Endothelial cell of umbilical vein (primary cell): ENCODE measurements around the gene TREM2. TPM values are rescaled to one million over a fixed set of nuclear protein-coding genes. Genes with fewer than 3 reads are reported as not detected.

Experiments
- Bru-seq: library from RNA; stranded (reverse); fragments of 400-500 nt; gene quantifications from one replicate; lab custom pipeline; 2021; lab: Mats Ljungman, UMichigan
- BruChase-seq, 2 experiments: library from RNA; stranded (reverse); fragments of 400-500 nt; gene quantifications; one replicate each; lab custom pipeline; 2021; lab: Mats Ljungman, UMichigan
- BruUV-seq: library from RNA; stranded (reverse); fragments of 400-500 nt; replicated peaks from 2 replicates; lab custom pipeline; 2021; lab: Mats Ljungman, UMichigan
- CTCF ChIA-PET: fragments of 300-600, 350-600 bp; sonication (Branson Sonifier 250); formaldehyde crosslinking; loops from one replicate; lab custom pipeline; 2021; ENCODE audit warnings: antibody characterized with exemption, inconsistent platforms; lab: Charles Lee
- POLR2A ChIA-PET: fragments of 300-600, 350-600 bp; sonication (Branson Sonifier 250); formaldehyde crosslinking; loops from one replicate; lab custom pipeline; 2021; ENCODE audit warnings: antibody characterized with exemption, inconsistent platforms; lab: Charles Lee
- DNase-seq: peaks from one replicate; pipeline ENCODE4 v3.0.0-alpha.2; 2011; ENCODE audit warnings: low read depth, low spot score
- FAIRE-seq: peaks from 2 replicates; lab custom pipeline; 2011; peaks lifted over from hg19 to GRCh38; lab: Jason Lieb, UNC
- H2AFZ ChIP-seq: 2 replicates; pipeline ENCODE4 v1.6.0; 2012; ENCODE audit warnings: low read depth, low read length, control low read depth, inconsistent platforms
- H3K27ac ChIP-seq: 2 replicates; pipeline ENCODE4 v1.5.1; 2011; ENCODE audit warnings: low read depth, mild to moderate bottlenecking, control low read depth, low read length, moderate library complexity; ENCODE audit not compliant: insufficient read depth
- H3K27me3 ChIP-seq, 2 experiments: 2 replicates each; pipeline versions ENCODE4 v1.6.0 to v1.6.1; 2011; ENCODE audit warnings: low read length in 2 of 2, mixed read lengths in 1 of 2; ENCODE audit not compliant: control insufficient read depth in 2 of 2, insufficient read depth in 2 of 2
- H3K36me3 ChIP-seq, 2 experiments: 2 replicates in 1 of 2; 3 replicates in 1 of 2; pipeline ENCODE4 v1.5.1; 2011; ENCODE audit warnings: low read length in 2 of 2, mild to moderate bottlenecking in 1 of 2, moderate library complexity in 1 of 2; ENCODE audit not compliant: control insufficient read depth in 2 of 2, insufficient read depth in 2 of 2; ENCODE audit errors: extremely low read depth in 1 of 2
- H3K4me1 ChIP-seq: 3 replicates; pipeline ENCODE4 v1.5.1; 2011; ENCODE audit warnings: mild to moderate bottlenecking, low read length; ENCODE audit not compliant: control insufficient read depth, insufficient read depth; ENCODE audit errors: extremely low read depth
- H3K4me2 ChIP-seq: 2 replicates; pipeline ENCODE4 v1.6.1; 2011; ENCODE audit warnings: low read length, control low read depth, mixed read lengths; ENCODE audit not compliant: insufficient read depth
- H3K4me3 ChIP-seq, 3 experiments: fragments of 200-600 bp in 1 of 3; sonication (generic), shearing (Covaris generic) in 1 of 3; replicated peaks in 1 of 3; 2 replicates each; pipeline ENCODE4 v1.5.1; 2011 to 2016; ENCODE audit warnings: control low read depth in 3 of 3, low read length in 3 of 3, mild to moderate bottlenecking in 2 of 3, inconsistent platforms in 1 of 3, low read depth in 1 of 3, moderate library complexity in 1 of 3; ENCODE audit not compliant: insufficient read depth in 1 of 3
- H3K79me2 ChIP-seq: 2 replicates; pipeline ENCODE4 v1.6.0; 2012; ENCODE audit warnings: low read length, inconsistent platforms; ENCODE audit not compliant: control insufficient read depth, insufficient read depth
- H3K9ac ChIP-seq: replicated peaks from 2 replicates; pipeline ENCODE3; 2011; ENCODE audit warnings: low read length, control low read depth; ENCODE audit not compliant: insufficient read depth; ENCODE audit errors: extremely low read depth
- H3K9me1 ChIP-seq: replicated peaks from 3 replicates; pipeline ENCODE4 v1.6.0; 2011; ENCODE audit warnings: mild to moderate bottlenecking, low read length; ENCODE audit not compliant: control insufficient read depth, insufficient read depth; ENCODE audit errors: extremely low read depth
- H3K9me3 ChIP-seq: replicated peaks from 2 replicates; pipeline ENCODE4 v1.5.1; 2012; ENCODE audit warnings: low read length, inconsistent platforms; ENCODE audit not compliant: control insufficient read depth, insufficient read depth
- H4K20me1 ChIP-seq: replicated peaks from 2 replicates; pipeline ENCODE3; 2011; ENCODE audit warnings: mild to moderate bottlenecking, low read length; ENCODE audit not compliant: control insufficient read depth, insufficient read depth; ENCODE audit errors: extremely low read depth
- CTCF ChIP-seq, 2 donors: IDR thresholded peaks; 1 replicate in 1 of 2; 2 replicates in 1 of 2; pipeline ENCODE4 v1.5.1; 2011; ENCODE audit warnings: low read length in 2 of 2, mild to moderate bottlenecking in 2 of 2, moderate library complexity in 2 of 2, control low read depth in 1 of 2, inconsistent platforms in 1 of 2, low read depth in 1 of 2; ENCODE audit not compliant: insufficient read depth in 1 of 2; ENCODE audit errors: extremely low read depth in 1 of 2
- FOS ChIP-seq: IDR thresholded peaks from 2 replicates; pipeline ENCODE4 v1.6.1; 2011; ENCODE audit warnings: mild to moderate bottlenecking, low read length, moderate library complexity, borderline replicate concordance; ENCODE audit not compliant: insufficient read depth
- GATA2 ChIP-seq: IDR thresholded peaks from 2 replicates; pipeline ENCODE4 v1.7.0; 2011; ENCODE audit warnings: low read depth, mild to moderate bottlenecking, moderate library complexity, mixed read lengths, low read length; ENCODE audit not compliant: insufficient read length, insufficient read depth
- MAX ChIP-seq: IDR thresholded peaks from 2 replicates; pipeline ENCODE4 v1.6.1; 2011; ENCODE audit not compliant: insufficient read depth, insufficient read length
- dilution Hi-C: fragments of 300-500 bp; cut with MboI; formaldehyde crosslinking; loops from one replicate; pipeline ENCODE4 v1.15.0; 2019; ENCODE audit warnings: low sequenced_read_pairs; ENCODE audit not compliant: extremely low pct_ligation_motif_present
- intact Hi-C: fragments of 100-400 bp; cut with micrococcal nuclease; formaldehyde crosslinking; loops from one replicate; pipeline ENCODE4 v1.10.0; 2022
- long read RNA-seq: library from polyadenylated mRNA; stranded (forward); transcript quantifications from one replicate; pipeline ENCODE4 v2.0.0, GENCODE V29; 2021
- polyA minus RNA-seq, 3 experiments: library from RNA; depleted of rRNA, polyadenylated mRNA; stranded (reverse); fragments of >200 nt; gene quantifications; 1 replicate in 1 of 3; 2 replicates in 2 of 3; pipeline ENCODE4 v1.2.3, GENCODE V29; 2011
- polyA plus RNA-seq, 4 experiments: library from polyadenylated mRNA; depleted of rRNA in 3 of 4; stranded (reverse) in 3 of 4; unstranded in 1 of 4; fragments of >200 nt; gene quantifications; 2 replicates each; pipeline versions ENCODE4 v1.2.1 to v1.2.3, GENCODE V29; 2011 to 2012; ENCODE audit warnings: missing spikeins in 1 of 4
- total RNA-seq: library from RNA; stranded (reverse); gene quantifications from 2 replicates; pipeline ENCODE4 v1.2.3, GENCODE V29; 2021

TREM2 gene
- total RNA-seq (not detected in 2 replicates), polyA plus RNA-seq (not detected in 2 replicates), polyA minus RNA-seq (not detected in 2 replicates), Bru-seq, nascent RNA (not detected), BruChase-seq, experiment 1, labeled RNA remaining after a 6-hour chase (not detected), BruChase-seq, experiment 2, labeled RNA remaining after a 2-hour chase (not detected)
- not detected in 2 replicates for polyA plus RNA-seq (2011; cell fraction: cytosol; rRNA removed)
- polyA plus RNA-seq (2011; cell fraction: nucleus; rRNA removed) = not detected in 2 replicates
- polyA plus RNA-seq (2012) = not detected in 2 replicates
- not detected for polyA minus RNA-seq (2011; cell fraction: cytosol; rRNA and poly(A)+ RNA removed)
- not detected in 2 replicates for polyA minus RNA-seq (2011; cell fraction: nucleus; rRNA and poly(A)+ RNA removed)
- long read RNA-seq = 0 reads

GRCh38 chr6:41162687-41163418 lies at the start of gene TREM2:
Gene TREM2, minus strand, starts transcription at chr6:41163116. Its CDS starts 34 bp downstream, at chr6:41163082.
- Histone ChIP-seq H3K4me1 (no peaks in the 10 kb centered on the region), H3K9ac (no peak within 1 kb of the TSS), H3K4me3 (no peak within 1 kb of the TSS), H3K9me3 (no peaks in the 10 kb centered on the region), H3K27me3 (no peaks in the 10 kb centered on the region), H4K20me1 (no peaks in the 10 kb centered on the region), H2AFZ (no peak within 1 kb of the TSS), H3K79me2 (no peaks in the 10 kb centered on the region), H3K4me2 (no peak within 1 kb of the TSS), H3K27ac (no peak within 1 kb of the TSS), H3K9me1 (no peaks in the 10 kb centered on the region), H3K36me3 (no peaks in the 10 kb centered on the region)
- POLR2A ChIA-PET = no interaction called here
- intact Hi-C loops (no loop called here), dilution Hi-C loops (no loop called here)
- DNase-seq (no peak), FAIRE-seq (no peak)
- no TSS peak for BruUV-seq
- TF ChIP-seq FOS = no peak
- no peak for TF ChIP-seq GATA2
- no peak for TF ChIP-seq MAX
- no peak for TF ChIP-seq CTCF (IDR thresholded peaks at IDR 0.05; ENCODE audit: extremely low read depth in 1 of 2, insufficient read depth in 1 of 2, low read depth in 1 of 2, low read length in 2 of 2)
- CTCF ChIA-PET = no interaction called here
